HG03039 (cell line): ENCODE data around the gene FHIT.

Experiments
- ATAC-seq: cut with Tn5 transposase; IDR thresholded peaks from one replicate; pipeline ENCODE4 v1.9.1; 2021; ENCODE audit warnings: mild to moderate bottlenecking, moderate library complexity; ENCODE audit not compliant: unreplicated experiment

Gene FHIT

DNA sequence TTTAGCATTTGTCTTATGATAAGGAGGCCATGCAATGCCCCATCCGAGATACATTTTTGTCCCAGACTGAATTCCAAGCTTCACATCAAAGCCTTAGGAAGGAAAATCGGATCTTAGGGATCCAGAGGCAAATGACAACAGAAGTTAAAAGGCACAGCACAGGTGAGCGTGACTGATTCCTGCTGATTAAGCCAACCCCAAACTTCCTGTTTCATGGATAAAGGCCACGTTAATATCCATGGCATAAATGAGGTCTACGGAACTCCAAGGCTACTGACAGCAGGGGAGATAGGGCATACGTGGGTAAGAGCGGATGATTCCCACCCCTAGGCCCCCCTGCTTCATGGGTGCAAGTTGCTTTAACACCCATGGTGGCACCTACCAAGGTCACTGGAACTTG, 471.6 kb downstream of the FHIT start:
- ATAC-seq = no peak

DNA sequence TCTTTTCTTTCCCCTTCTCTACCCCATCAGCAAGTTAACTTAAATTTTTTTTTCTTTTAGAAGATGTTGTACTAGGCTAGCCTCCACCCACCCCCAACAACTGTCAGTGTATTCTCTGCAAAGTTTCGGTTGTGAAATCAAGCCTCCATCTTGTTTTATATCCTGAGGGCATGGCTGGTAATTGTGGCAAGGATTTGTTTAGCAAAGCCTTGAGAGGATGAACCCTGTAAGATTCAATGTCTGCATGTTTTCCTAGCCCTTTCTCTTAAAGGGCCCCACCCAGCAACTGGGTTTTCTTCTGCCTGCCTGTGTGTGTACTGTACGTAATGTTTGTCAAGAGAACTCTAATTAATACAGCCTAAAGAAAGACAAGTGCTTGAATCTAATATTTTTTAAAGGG, 475.3 kb downstream of the FHIT start:
- no peak for ATAC-seq

DNA sequence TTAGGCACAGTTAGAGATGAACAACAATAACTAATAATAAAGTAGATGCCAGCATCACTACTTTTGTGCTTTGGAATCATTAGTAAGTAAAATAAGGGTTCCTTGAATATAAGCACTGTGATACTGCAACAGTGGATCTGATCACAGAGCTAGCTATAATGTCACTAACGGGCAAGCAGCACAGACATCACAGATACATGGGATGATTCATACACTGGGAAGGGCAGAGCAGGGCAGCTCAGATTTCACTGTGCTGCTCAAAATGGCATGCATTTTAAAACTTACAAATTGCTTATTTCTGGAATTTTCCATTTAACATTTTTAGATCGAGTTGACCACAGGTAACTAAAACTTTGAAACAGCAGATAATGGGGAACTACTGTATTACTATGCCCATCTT, 476.6 kb downstream of the FHIT start:
- ATAC-seq = no peak

DNA sequence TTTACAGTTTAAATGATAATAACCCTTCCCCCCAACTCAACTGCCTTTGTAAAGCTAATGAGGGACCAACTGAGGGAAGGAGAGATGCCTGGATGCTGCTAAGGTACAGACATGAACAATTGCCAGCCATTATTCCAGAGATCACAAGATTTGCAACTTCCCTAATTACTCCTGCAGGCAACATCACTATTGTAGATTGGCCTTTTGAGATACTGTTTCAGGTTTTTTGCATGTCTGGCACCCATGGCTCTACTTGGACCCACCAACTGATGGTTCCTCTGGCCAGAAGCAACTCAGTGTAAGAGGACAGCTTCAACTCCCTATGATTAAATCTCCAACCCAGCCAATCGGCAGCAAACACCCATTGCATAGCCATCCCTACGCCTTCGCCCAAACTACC, 478.7 kb downstream of the FHIT start:
- ATAC-seq = no peak

DNA sequence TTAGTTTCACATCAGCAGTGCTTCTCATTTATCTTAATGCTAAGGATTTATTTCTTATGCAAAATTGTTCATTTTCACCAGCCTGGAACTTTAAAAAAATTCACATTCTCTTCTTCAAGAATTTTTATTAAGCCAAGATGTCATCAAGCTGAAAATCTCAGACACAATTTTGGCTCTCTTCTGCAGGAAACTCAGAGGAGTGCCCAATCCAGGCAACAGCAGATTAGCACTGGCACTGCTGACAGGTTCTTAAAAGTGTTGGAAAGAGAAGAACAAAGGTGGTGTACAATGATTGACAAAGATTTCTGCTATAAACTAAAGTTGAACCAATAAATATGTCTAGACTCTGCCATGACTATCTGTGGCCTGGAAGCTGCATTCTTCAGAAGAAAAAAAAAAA, 479.5 kb downstream of the FHIT start:
- no peak for ATAC-seq

DNA sequence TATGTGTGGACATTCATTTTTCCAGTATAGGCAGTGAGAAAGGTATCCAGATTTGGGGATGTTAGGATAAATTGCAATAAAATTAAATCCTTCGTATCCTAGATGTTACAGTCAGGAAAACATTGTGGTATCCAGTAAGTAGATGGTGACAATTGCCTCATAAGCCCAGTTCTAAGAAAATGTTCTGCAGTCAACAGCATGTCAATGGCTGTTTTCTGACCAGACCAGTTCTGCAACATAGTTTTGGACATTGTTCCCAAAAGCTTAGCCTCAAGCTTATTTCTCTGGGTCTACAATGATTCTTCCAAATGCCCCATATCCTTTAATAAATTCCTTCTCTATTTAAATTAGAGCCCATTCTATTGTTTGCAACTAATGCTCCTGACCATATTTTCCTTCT, 480.7 kb downstream of the FHIT start:
- ATAC-seq = no peak

DNA sequence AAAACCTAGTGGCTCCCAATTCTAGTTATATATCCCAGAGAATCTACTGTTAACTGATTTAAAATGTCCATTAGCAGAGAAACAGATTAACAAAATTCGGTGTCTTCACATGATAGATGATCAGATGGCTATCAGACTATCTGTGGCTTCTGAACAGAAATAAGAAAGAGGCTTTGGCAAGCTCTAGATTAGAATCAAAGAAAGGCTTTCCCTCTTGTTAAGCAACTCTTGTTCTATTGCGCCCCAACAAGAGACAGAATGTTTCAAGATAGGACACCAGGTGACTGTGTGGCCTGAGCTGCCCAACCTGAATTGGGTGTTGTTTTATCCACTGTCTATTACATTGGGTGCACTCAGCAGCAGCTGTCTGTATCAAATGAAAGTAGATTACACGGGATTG, 483.7 kb downstream of the FHIT start:
- no peak for ATAC-seq

DNA sequence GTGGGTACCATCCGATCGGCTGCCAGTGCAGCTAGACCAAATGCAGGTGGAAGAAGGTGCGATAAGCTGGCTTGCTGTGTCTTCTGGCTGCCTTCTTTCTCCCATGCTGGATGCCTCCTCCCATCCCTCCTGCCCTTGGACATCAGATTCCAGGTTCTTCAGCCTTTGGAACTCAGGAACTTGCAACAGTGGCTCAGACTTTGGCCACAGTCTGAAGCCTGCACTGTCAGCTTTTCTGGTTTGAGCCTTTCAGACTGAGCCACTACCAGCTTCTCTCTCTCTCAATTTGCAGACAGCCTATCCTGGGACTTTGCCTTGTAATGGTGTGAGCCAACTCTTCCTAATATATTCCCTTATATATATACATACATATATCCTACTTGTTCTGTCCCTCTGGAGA, 485.5 kb downstream of the FHIT start:
- ATAC-seq = no peak

DNA sequence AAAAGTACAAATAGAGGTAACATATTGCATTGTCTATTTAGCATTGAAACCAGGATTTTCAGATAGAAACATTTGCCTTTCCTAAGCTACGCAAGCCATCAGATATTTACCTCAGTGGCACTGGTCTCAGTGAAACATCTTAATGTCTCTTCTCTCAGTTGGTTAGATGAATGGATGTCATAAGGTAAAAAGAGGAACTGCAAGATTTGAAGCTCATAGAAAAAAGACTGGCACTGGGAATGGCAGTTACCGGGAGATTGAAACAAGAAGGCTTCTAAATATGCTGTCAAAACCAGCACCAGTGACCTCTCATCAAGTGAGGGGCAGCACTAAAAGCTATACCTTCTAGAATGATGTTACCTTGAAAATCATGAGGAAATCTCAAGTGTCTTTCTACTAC, 486.4 kb downstream of the FHIT start:
- ATAC-seq = no peak

DNA sequence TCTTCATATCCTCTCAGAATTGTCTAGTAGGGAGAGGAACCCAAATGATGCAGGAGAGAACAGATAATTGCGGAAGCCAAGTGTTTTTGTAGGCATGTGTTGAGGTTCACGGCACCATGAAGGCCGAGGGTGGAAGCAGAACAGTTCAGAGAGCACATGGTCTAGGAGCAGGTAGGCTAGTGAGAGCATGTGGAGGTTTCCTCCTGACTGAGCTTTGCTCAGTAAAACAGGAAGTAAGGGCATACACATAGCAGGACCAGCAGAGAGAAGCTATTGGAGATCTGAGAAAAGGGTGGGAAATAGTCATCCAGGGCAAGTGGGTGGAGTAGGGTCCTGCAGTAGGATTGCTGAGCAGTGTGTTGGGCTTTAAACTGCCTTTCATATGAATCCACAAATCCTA, 491.1 kb downstream of the FHIT start:
- ATAC-seq = no peak

DNA sequence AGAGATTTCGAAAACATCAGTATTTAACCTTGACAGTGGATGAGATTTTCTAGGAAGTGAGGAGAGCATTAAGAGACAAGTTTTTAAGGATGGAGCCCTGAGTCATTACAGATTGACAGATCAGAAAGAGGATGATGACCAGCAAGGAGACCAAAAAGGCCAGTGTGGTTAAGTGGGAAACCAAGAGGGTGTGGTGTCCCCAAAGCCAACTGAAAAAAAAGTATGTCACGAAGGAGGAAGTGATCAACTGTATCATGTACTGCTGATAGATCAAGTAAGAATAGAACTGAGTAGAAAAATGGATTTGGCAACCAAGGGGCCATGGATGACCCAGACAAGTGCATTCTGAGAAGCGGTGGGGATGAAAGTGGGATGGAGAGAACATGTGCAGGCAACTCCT, 491.8 kb downstream of the FHIT start:
- no peak for ATAC-seq

DNA sequence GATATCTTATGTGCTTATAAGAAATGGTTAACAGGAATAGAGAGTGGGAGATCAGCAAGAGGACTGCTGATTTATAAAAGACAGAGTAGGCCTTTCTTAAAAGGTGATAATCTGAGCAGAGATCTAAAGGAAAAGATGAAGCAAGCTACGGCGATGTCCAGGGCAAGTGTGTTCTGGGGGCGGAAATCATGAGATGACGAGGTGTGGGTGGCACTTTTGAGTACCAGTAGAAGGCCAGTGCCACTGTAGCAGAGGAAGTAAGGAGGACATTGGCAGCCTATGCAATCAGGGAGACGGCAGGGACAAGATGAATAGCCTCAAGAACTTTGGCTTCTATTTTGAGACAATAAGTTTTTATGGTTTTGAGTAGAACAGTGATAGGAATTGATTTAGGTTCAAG, 492.4 kb downstream of the FHIT start:
- ATAC-seq = no peak

DNA sequence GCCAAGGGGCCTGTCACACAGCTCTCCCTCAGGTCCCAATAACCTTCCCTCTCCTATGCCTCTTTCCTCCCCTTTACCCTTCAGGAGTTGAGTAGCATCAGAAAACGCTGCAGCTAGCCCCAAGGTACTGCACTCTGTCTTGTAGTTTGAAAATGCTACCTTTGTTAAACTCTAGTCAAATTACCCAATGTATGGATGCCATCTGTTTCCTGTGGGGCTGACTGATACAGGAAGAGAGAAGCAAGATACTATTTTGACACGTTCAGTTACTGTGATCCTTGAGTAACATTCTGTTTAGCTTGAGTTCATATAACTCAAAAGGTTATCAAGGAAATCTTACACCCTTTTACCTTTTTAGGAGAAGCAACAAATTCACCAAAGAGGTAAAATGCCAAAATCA, 493.1 kb downstream of the FHIT start:
- no peak for ATAC-seq

DNA sequence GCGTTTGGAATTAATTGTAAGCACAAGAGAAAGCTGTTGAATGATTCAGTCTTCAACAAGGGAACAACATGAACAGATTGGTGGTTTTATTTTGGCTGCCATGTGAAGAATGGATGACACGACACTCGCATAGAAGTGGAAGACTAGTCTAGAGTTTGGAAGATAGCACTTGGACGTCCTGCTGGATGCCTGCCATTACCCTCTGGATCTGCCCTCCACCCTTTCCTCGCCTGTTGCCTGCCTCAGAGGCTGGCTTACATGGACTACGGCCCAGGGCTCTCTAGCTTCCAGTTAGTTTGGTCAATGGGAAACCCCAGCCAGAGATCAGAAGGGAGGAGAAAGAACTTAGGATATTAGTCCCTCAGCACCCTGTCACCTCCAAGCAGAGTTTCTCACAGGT, 493.5 kb downstream of the FHIT start:
- no peak for ATAC-seq

DNA sequence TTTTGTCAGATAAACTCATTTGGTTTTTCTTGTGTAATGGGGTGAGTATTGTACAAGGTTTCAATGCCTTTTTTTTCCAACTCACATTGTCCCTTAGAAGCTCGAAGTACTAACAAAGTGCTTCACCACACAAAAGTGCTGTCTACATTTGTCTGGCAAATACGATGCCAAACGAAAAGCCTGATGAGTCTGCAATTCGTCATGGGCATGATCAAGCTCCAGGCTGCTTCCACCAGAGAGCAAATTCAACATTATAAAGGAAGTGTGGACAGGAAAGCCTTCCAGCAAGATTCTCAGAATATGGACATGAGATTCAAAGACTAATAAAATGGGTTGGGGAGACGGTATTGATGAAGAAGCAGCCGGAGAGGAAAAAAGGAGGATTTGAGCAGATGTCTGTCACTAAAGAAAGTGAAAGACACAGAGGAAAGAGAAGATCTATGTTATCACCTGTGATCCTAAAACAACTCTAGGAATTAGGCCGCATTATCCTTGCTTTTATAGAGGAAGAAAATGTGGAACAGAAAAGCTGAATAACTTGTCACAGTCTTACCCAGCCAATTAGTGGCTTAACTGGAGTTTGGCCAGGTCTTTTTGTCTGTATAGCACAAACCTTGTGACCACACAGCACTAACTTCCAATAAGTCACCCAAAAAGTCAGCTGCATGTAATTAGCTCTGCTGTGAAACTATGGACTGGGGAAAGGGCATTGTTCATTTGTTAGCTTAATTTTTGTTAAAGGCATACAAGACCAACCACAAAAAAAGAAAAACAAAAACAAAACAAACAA, 494.8 kb downstream of the FHIT start:
- no peak for ATAC-seq

DNA sequence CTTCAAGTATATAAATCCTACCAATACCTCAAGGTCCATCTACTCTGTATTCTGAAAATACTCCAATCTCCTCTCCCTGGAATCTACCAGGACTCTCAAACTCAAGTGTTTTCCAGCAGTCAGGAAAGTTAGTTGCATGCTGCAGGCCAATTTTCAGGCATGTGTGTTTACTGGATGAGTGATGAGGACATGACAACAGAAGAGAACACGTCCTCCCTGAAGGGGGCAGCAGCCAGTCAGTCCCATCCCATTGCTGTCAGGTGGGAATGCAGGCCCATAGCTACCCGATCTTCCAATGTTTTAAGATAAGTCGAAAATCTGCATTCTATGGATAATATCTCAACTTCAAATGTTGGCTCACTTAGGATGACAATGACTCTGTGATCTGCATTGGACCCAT, 496.2 kb downstream of the FHIT start:
- ATAC-seq = no peak

DNA sequence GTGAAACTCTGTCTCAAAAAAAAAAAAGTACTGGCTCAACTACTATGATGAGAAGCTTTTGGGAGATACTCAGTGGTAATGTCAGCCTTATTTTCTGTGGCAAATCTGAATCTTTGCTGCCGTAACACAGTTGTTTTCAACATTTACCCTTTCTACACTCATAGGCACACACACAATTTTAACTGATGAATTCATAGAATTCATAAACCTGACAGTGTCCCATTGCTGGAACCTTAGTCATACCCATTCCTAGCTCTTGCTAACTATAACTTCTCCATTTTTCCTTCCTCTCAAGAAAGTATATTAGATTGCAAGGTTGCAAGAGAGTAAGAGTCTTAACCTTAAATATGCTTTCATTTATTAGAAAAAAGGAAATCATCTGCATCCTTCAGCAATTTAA, 496.6 kb downstream of the FHIT start:
- no peak for ATAC-seq

DNA sequence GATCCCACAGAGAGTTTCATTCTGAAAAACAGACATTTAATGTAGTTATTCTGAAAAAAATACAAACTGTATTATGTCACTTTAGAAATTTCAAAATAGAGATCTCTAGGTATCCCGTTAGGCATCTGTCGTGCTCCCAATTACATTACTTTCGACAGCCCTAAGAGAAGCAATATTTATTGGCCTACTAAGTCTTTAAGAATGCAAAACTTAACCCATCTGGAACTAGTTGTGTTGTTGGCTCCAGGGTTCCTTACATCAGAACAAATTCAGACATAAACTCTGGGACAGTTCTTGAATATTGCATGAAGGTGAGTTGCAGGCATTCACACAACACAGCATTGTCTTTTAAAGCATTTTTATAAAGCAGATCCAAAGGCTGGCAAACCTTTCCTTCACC, 498.4 kb downstream of the FHIT start:
- ATAC-seq = no peak

DNA sequence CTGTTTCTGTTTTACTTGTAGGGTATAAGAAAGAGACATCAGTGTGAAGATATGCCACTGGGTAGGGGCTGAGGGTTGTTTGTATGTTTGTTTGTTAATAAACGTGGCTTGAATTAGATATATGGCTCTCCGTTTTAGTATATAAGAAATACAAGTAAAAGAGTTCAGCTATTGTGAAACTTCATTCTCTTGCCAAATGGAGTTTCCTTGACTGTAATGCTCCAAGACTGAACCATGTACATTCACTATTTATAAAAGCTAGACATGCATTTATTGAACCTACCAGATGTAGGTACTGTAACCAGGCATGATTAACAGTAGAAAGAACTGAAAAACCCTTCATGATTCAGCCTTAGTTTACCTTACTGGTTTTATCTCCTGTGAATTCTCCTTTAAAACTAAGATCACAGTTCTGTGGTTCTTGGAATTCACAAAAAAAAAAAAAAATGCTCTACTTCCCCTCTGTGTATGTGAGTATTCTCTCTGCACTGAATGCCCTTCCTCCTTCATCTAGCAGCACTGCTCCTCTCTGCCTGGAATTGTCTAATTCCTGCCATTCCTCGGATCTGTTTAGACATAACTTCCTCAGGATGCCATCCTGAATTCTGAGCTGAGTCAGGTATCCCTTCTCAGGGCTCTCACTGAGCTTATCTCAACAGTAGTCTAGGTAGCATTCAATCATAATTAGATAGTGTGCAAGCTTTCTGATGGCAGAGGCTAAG, 504.4 kb downstream of the FHIT start:
- no peak for ATAC-seq

DNA sequence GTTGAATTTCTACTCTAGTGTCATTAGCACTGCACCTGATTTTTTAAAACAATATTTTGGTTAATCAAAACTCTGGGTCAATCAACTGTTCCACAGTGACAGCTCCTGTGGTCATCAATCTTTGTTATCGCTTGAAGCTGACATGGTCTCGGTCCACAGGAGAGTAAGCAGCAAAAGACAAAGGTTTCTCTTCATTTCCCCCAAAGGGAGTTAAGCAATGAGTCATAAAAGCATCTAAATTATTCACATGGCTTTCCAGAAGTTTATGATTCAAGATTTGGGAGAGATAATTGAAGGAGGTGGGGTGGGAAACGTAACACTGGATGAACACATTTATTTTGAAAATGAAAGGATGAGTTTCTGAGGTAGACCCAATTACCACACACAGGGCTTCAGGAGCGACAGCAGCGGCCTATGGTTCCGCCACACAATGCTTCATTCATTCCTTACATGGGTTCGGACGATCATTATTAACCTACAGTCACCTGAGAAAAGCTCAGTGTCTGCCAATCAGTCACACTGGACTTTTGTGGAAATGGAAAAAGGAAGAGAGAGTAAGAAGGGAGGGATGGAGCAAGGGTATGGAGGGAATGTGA, 505.1 kb downstream of the FHIT start:
- no peak for ATAC-seq

DNA sequence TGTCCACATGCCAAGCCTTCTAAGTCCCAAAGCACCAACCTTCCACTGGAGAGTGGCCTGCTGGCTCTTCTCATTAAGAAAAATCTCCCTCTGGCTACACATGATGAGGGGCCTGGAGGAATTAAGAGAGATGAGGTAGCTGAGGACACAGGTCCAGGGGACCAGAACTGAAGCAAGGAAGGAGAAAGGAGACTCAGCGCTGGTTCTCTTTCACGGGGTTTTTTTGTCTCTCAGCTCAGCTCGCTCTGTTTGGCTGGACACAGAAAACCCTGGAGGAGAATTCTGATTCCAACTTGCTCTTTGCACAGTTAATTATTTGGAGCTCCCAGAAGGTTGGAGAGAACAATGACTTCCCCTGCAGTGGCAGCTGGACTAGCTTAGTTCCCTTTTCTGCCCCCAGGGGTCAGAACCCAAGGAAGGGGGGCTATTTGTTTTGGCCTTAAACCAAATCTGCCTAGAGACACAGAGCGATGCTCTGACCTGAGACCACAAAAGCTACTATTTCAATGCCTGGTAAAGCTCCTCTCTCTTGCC, 507.6 kb downstream of the FHIT start:
- no peak for ATAC-seq

DNA sequence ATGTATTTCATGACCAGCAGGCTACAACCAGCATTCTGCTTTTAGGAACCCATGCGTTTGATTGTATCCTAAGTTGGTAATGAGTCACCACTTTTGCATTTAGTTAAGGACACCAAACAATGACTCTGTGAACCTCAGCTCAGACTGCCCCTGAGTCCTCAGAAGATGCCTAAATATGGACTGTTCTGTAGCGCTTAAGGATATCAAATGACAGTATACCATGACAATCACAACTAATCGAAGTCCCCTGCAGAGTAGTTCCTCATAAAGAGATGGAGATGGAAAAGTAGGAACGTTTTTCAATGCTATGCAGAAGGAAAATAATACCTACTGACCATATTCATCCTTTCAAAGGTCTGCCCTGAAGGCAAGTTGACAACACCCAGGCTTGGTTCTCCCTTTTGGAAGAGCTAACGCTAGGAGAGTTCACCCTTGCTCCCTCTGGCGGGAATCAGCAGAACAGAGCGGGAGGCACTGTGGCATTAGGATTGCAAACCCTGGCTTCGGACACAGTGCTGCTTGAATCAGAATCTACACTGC, 508.6 kb downstream of the FHIT start:
- no peak for ATAC-seq
